ENCODE results near the gene ARMC12. TPM values are rescaled to one million over a fixed set of nuclear protein-coding genes. Genes with fewer than 3 reads are reported as not detected.

Gene ARMC12
- total RNA-seq, 4 donors from 2014 or later, result 0.69 to 3.2 (median 1.2) TPM; not detected in 1

DNA sequence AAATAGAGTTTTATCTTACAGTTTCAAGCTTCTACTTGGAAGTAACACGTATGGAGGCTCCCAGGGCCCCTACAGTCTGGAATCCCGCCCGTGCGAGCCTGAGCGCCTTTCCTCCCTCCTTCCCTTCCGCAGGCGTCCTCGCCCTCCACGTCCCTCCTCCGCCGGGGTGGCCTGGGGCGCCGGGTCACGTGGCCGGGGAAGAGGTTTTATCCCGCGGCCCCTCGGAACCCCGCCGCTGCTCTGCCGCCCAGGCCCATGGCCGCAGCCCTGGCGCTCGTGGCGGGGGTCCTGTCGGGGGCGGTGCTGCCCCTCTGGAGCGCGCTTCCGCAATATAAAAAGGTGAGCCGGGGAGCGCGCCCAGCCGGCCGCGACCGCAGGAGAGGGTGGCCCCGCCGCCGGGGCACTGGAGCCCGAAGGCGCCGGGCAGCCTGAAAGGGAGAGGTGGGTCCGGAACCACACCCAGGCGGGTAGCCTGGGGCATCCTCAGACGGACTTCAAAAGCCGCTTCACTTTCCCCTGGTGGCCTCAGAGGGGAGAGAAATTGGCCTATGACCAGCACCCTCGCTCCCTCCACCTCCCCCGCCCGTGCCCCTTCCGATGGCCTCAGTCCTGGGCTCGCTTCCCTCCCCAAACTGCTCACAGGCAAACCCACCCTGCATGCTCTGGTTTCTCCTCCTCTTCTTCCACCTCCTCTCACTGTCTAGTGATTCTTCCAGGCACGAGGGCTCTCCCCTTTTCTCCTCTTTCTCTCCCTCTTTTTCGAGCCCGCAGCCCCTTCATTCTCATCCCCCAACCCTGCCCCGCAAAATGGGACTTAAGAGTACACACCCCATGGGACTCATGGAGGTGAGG is 39.8 kb downstream of the ARMC12 start, which contains the start of gene CLPSL2:
CLPSL2 (plus strand) TSS at position 235 of the 852 bp plus-strand sequence; CDS start at position 256, 21 bp downstream.
- TF ChIP-seq, protein P1, sequence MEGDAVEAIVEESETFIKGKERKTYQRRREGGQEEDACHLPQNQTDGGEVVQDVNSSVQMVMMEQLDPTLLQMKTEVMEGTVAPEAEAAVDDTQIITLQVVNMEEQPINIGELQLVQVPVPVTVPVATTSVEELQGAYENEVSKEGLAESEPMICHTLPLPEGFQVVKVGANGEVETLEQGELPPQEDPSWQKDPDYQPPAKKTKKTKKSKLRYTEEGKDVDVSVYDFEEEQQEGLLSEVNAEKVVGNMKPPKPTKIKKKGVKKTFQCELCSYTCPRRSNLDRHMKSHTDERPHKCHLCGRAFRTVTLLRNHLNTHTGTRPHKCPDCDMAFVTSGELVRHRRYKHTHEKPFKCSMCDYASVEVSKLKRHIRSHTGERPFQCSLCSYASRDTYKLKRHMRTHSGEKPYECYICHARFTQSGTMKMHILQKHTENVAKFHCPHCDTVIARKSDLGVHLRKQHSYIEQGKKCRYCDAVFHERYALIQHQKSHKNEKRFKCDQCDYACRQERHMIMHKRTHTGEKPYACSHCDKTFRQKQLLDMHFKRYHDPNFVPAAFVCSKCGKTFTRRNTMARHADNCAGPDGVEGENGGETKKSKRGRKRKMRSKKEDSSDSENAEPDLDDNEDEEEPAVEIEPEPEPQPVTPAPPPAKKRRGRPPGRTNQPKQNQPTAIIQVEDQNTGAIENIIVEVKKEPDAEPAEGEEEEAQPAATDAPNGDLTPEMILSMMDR (IDR thresholded peaks at IDR 0.05), result no peak
- ATAC-seq (ENCODE audit: low FRiP score), result peak; percentile 43
- no peak for DNase-seq (ENCODE audit: low spot score)

DNA sequence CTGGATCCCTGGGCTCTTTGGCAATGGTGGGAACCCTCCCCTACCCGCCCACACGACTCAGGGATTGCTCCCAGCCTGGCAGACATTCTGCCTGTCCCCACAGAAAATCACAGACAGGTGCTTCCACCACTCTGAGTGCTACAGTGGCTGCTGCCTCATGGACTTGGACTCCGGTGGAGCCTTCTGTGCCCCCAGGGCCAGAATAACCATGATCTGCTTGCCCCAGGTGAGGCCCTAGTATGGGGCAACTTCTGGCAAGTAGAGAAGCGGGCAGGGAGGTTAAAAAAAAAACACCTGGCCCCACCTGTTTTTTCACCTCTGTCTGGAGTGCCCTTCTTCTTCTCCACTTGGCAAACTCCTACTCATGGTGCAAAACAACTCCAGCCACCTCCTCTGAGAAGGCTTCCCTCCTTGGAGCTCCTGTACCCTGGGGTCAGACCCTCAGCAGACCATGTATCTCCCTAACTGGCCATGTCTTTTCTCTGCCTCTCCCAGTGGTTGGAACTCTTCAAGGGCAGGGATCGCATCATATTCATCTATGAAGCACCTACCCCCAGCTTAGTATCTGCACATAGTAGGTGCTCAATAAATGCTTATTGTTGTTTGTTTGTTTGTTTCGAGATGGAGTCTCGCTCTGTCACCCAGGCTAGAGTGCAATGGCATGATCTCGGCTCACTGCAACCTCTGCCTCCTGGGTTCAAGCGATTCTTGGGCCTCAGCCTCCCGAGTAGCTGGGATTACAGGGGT is 40.7 kb downstream of the ARMC12 start:
- ATAC-seq (ENCODE audit: low FRiP score) (no peak), DNase-seq (ENCODE audit: low spot score) (no peak)
- TF ChIP-seq, protein P1 (IDR thresholded peaks at IDR 0.05), result no peak

DNA sequence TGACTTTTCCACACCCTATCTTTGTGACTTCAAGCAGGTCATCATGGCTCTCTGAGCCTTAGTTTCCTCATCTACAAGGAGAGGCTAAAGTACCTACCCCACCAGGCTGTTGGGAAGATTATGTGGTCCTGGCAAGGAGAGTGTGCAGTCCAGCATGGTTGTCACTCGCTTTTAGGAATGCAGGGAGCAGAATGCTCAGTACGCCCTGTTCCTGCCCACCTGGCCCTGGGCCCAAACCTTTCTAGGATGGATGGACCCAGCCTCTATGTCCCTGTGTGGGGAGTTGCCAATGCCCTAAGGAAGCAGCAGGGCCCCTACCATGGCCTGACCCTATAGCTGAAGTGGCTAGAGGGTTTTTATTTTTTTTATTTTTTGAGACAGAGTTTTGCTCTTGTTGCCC is 41.6 kb downstream of the ARMC12 start:
- DNase-seq (ENCODE audit: low spot score) (no peak), ATAC-seq (ENCODE audit: low FRiP score) (no peak)
- TF ChIP-seq, protein P1 (IDR thresholded peaks at IDR 0.05), result no peak

DNA sequence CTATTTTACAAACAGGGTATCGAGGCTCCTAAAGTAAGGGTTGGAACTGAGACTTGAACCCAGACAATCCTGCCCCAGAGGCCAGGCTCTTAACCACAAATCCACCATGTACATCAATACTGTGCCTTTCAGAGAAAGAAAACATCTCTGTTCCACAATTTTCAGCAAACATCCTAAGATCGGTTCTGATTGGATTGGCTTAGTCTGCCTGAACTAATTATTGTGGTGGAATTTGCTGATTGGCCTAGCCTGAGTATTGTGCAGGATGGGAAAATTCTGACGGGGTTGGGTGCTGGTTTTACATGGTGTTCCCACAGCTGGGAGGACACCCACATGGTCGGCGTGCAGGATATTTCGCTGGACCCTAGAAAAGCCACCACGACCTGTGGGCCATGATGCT is 43.9 kb downstream of the ARMC12 start, which contains the start of gene CLPSL1:
CLPSL1 (plus strand) TSS at position 301 of the 400 bp plus-strand sequence; CDS start at position 393, 92 bp downstream.
- TF ChIP-seq, protein P1 (IDR thresholded peaks at IDR 0.05), result no peak
- no peak for DNase-seq (ENCODE audit: low spot score)
- ATAC-seq (ENCODE audit: low FRiP score), result no peak

DNA sequence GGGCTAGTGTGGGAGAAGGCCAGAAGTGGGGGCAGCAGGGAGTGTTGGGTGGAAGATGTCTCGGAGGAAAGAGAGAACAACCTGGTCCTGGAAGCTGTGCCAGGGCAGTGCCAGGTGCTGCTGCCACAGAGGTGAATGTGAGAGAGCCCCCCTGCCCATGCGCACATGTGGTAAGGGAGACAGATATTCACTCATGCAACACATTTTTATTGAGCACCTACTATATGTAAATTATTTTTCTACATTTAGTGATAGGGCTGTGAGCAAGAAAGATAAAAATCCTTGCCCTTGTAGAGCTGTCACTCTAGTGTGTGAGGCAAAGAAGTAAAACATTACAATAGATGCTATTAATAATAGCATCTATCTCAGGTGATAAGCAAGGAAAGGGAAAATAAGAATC is 44.5 kb downstream of the ARMC12 start:
- TF ChIP-seq, protein P1 (IDR thresholded peaks at IDR 0.05), result no peak
- DNase-seq (ENCODE audit: low spot score) (no peak), ATAC-seq (ENCODE audit: low FRiP score) (no peak)

DNA sequence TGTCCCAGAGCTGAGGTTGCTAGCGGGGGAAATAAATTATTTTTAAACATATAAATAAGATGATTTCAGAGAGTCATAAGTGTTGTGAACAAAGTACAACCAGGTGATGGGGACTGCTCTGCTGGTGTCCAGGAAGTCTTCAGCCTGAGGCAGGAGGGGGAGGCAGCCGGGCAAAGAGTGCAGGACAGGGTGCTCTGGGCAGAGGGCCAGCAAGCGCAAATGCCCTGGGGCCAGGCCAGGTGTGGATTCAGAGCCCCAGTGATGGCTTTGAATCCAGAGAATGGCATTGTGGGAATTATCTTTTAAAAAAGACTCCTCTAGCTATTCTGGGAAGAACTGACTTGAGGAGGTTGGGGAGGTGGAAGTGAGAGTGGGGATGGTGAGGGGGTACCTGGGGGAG is 45.6 kb downstream of the ARMC12 start:
- ATAC-seq (ENCODE audit: low FRiP score), result no peak
- no peak for DNase-seq (ENCODE audit: low spot score)
- TF ChIP-seq, protein P1 (IDR thresholded peaks at IDR 0.05), result no peak
